ENCODE data around the gene FGD3.
A peak's percentile ranks its signal among the peaks of the same experiment; 100 is the strongest.

Gene FGD3

GRCh38 chr9:92962846-92963245 lies 15.5 kb downstream of the FGD3 start:
- Histone ChIP-seq H3K27ac (ENCODE audit: low read length) (no peak overlapping the region), H3K9ac (ENCODE audit: low read length) (no peak overlapping the region), H3K9me2 (replicated peaks; ENCODE audit: insufficient read depth, low read length) (no peaks in the 10 kb centered on the region), H3K79me2 (ENCODE audit: low read length) (peaks cover 37% of the 10 kb centered on the region), H3K9me3 (replicated peaks; ENCODE audit: insufficient read depth, low read length) (no peaks in the 10 kb centered on the region), H3K4me3 (ENCODE audit: low read length) (no peak overlapping the region), H3K4me2 (ENCODE audit: low read depth, low read length) (no peak overlapping the region), H3F3A (ENCODE audit: insufficient read depth, low read length) (peaks cover 4% of the 10 kb centered on the region), H3K27me3 (replicated peaks; ENCODE audit: insufficient read depth, low read length) (no peaks in the 10 kb centered on the region), H4K20me1 (ENCODE audit: insufficient read depth, low read length) (no peaks in the 10 kb centered on the region), H3K36me3 (replicated peaks; ENCODE audit: insufficient read depth, low read length) (no peaks in the 10 kb centered on the region), H2AFZ (ENCODE audit: low read length) (no peak overlapping the region), H3K4me1 (ENCODE audit: low read length) (peaks cover 18% of the 10 kb centered on the region; the same call in 1 of the 2 replicates)
- TF ChIP-seq CTCF (IDR thresholded peaks at IDR 0.05; ENCODE audit: low read length) (no peak), EZH2phosphoT487 (IDR thresholded peaks at IDR 0.05; ENCODE audit: low read length) (no peak), EZH2 (optimal IDR thresholded peaks at IDR 0.05; ENCODE audit: low read depth, low read length) (no peak)
- no peak for DNase-seq

- H3F3A ChIP-seq (ENCODE audit: insufficient read depth, low read length): peaks cover 4% of the 10 kb centered on the region
- H3K9me3 ChIP-seq (replicated peaks; ENCODE audit: insufficient read depth, low read length): no peaks in the 10 kb centered on the region
- H3K79me2 ChIP-seq (ENCODE audit: low read length): peaks cover 49% of the 10 kb centered on the region
- no peaks in the 10 kb centered on the region for H3K9me2 ChIP-seq (replicated peaks; ENCODE audit: insufficient read depth, low read length)
- no peaks in the 10 kb centered on the region for H3K27me3 ChIP-seq (replicated peaks; ENCODE audit: insufficient read depth, low read length)
- no peaks in the 10 kb centered on the region for H4K20me1 ChIP-seq (ENCODE audit: insufficient read depth, low read length)
- peak overlapping the region; percentile 61 for H3K4me3 ChIP-seq (ENCODE audit: low read length)
- DNase-seq: peak; percentile 78
- TF ChIP-seq EZH2 (optimal IDR thresholded peaks at IDR 0.05; ENCODE audit: low read depth, low read length) (no peak), EZH2phosphoT487 (IDR thresholded peaks at IDR 0.05; ENCODE audit: low read length) (no peak), CTCF (IDR thresholded peaks at IDR 0.05; ENCODE audit: low read length) (no peak)
- peaks cover 18% of the 10 kb centered on the region; the same call in 1 of the 2 replicates for H3K4me1 ChIP-seq (ENCODE audit: low read length)
- peak overlapping the region; percentile 60 for H3K27ac ChIP-seq (ENCODE audit: low read length)
- peak overlapping the region; percentile 72 for H3K9ac ChIP-seq (ENCODE audit: low read length)
- peak overlapping the region; percentile 94 for H3K4me2 ChIP-seq (ENCODE audit: low read depth, low read length)
- H3K36me3 ChIP-seq (replicated peaks; ENCODE audit: insufficient read depth, low read length): no peaks in the 10 kb centered on the region
- peak overlapping the region; percentile 61 for H2AFZ ChIP-seq (ENCODE audit: low read length)
Measured at GRCh38 chr9:92963831-92964606, 16.7 kb downstream of the FGD3 start.

- peak overlapping the region; percentile 61 for H2AFZ ChIP-seq (ENCODE audit: low read length)
- peak overlapping the region; percentile 60 for H3K27ac ChIP-seq (ENCODE audit: low read length)
- H3K36me3 ChIP-seq (replicated peaks; ENCODE audit: insufficient read depth, low read length): no peaks in the 10 kb centered on the region
- H3K27me3 ChIP-seq (replicated peaks; ENCODE audit: insufficient read depth, low read length): no peaks in the 10 kb centered on the region
- peaks cover 18% of the 10 kb centered on the region; the same call in 1 of the 2 replicates for H3K4me1 ChIP-seq (ENCODE audit: low read length)
- peaks cover 4% of the 10 kb centered on the region for H3F3A ChIP-seq (ENCODE audit: insufficient read depth, low read length)
- peak overlapping the region; percentile 61 for H3K4me3 ChIP-seq (ENCODE audit: low read length)
- TF ChIP-seq EZH2phosphoT487 (IDR thresholded peaks at IDR 0.05; ENCODE audit: low read length): no peak
- no peak for TF ChIP-seq CTCF (IDR thresholded peaks at IDR 0.05; ENCODE audit: low read length)
- TF ChIP-seq EZH2 (optimal IDR thresholded peaks at IDR 0.05; ENCODE audit: low read depth, low read length): no peak
- H3K79me2 ChIP-seq (ENCODE audit: low read length): peaks cover 55% of the 10 kb centered on the region
- no peaks in the 10 kb centered on the region for H3K9me3 ChIP-seq (replicated peaks; ENCODE audit: insufficient read depth, low read length)
- peak overlapping the region; percentile 72 for H3K9ac ChIP-seq (ENCODE audit: low read length)
- no peak for DNase-seq
- H3K9me2 ChIP-seq (replicated peaks; ENCODE audit: insufficient read depth, low read length): no peaks in the 10 kb centered on the region
- H4K20me1 ChIP-seq (ENCODE audit: insufficient read depth, low read length): no peaks in the 10 kb centered on the region
- peak overlapping the region; percentile 94 for H3K4me2 ChIP-seq (ENCODE audit: low read depth, low read length)
Measured at GRCh38 chr9:92964607-92965060, 17.3 kb downstream of the FGD3 start.
